ENCODE data around the gene TACR2. TPM values are rescaled to one million over a fixed set of nuclear protein-coding genes. Genes with fewer than 3 reads are reported as not detected.

TACR2 gene
- total RNA-seq, 2 donors from 2014 or later = not detected

DNA sequence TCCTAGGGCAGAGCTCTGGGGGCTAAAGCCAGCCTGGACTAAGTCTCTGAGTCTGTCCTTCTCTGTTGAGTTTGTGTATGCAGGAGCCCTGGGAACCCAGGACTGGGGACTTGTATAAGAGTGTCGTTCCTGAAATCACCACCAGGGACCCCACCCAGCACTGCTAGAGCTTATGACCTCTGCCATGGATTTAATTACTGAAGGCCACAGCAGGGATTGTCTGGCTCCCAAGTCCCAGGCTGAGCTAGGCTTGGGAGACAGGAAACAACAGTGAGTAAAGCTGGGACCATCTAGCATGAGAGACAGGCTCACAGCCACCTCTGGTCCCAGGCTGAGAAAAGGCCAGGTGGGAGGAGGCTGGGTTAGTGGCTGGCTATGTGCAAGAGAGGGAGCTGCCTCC, 33.1 kb upstream of the TACR2 start:
- H3K9me3 Mint-ChIP-seq = no peaks in the 10 kb centered on the region
- Histone ChIP-seq H3K4me3 (ENCODE audit: low read length) (no peak overlapping the region), H3K27me3 (ENCODE audit: control insufficient read depth, insufficient read depth, low read length, poor library complexity, severe bottlenecking) (peaks cover 27% of the 10 kb centered on the region), H3K9ac (ENCODE audit: extremely low read depth, low read length, poor library complexity, severe bottlenecking) (no peak overlapping the region), H3K36me3 (ENCODE audit: control insufficient read depth, insufficient read depth, low read length) (no peaks in the 10 kb centered on the region), H3K4me1 (ENCODE audit: control insufficient read depth, insufficient read depth, low read length) (no peaks in the 10 kb centered on the region), H3K27ac (ENCODE audit: low read depth, low read length) (no peak overlapping the region), H3K9me3 (ENCODE audit: control insufficient read depth, low read length) (no peaks in the 10 kb centered on the region)
- H3K27me3 Mint-ChIP-seq (ENCODE audit: insufficient read depth) = peaks cover 58% of the 10 kb centered on the region
- peak; percentile 91 for DNase-seq
- WGBS, 2 experiments (ENCODE audit: insufficient coverage in 1 of 2, insufficient read length in 1 of 2) = 0 to 4% methylated on average over 1 of the region's 1 CpG
- H3K4me3 Mint-ChIP-seq = no peak overlapping the region
- TF ChIP-seq, protein P1, sequence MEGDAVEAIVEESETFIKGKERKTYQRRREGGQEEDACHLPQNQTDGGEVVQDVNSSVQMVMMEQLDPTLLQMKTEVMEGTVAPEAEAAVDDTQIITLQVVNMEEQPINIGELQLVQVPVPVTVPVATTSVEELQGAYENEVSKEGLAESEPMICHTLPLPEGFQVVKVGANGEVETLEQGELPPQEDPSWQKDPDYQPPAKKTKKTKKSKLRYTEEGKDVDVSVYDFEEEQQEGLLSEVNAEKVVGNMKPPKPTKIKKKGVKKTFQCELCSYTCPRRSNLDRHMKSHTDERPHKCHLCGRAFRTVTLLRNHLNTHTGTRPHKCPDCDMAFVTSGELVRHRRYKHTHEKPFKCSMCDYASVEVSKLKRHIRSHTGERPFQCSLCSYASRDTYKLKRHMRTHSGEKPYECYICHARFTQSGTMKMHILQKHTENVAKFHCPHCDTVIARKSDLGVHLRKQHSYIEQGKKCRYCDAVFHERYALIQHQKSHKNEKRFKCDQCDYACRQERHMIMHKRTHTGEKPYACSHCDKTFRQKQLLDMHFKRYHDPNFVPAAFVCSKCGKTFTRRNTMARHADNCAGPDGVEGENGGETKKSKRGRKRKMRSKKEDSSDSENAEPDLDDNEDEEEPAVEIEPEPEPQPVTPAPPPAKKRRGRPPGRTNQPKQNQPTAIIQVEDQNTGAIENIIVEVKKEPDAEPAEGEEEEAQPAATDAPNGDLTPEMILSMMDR (conservative IDR thresholded peaks at IDR 0.05) = peak; percentile 79
- peaks cover 13% of the 10 kb centered on the region for H3K4me1 Mint-ChIP-seq
- H3K27ac Mint-ChIP-seq = peak overlapping the region; percentile 78
- peaks cover 2% of the 10 kb centered on the region for H3K36me3 Mint-ChIP-seq (ENCODE audit: low read depth)

DNA sequence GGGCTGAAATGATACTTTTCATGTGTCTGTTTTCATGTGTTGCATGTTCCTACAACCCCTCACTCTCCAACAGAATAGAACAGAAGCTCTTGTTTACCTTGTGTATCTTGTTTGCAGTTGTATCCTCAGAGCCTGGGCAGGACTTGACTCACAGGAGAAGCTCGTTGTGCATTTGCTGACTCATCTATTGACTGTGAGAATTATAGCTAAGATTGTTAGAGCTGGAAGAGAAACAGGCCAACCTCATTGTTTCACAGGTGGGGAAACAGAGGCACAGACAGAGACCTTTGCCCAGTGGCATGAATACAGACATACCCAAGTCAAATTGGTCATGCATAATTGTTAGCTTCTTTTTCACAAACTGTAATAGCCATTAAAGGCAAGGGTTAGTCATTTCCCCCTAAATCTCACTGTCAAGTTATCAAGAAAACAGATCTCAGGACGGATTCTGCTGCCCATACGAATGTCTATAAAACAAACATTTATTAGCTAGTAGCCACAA, 30.0 kb upstream of the TACR2 start:
- H3K9me3 Mint-ChIP-seq = peaks cover 2% of the 10 kb centered on the region
- TF ChIP-seq, protein P1 (conservative IDR thresholded peaks at IDR 0.05) = no peak
- Histone ChIP-seq H3K4me1 (ENCODE audit: control insufficient read depth, insufficient read depth, low read length) (no peaks in the 10 kb centered on the region), H3K36me3 (ENCODE audit: control insufficient read depth, insufficient read depth, low read length) (no peaks in the 10 kb centered on the region), H3K9me3 (ENCODE audit: control insufficient read depth, low read length) (no peaks in the 10 kb centered on the region), H3K27me3 (ENCODE audit: control insufficient read depth, insufficient read depth, low read length, poor library complexity, severe bottlenecking) (peaks cover 2% of the 10 kb centered on the region), H3K9ac (ENCODE audit: extremely low read depth, low read length, poor library complexity, severe bottlenecking) (no peak overlapping the region), H3K4me3 (ENCODE audit: low read length) (no peak overlapping the region), H3K27ac (ENCODE audit: low read depth, low read length) (no peak overlapping the region)
- DNase-seq = no peak
- 71 to 81% methylated on average over 3 of the region's 3 CpGs for WGBS, 2 experiments (ENCODE audit: insufficient coverage in 1 of 2, insufficient read length in 1 of 2)
- H3K27ac Mint-ChIP-seq = no peak overlapping the region
- no peak overlapping the region for H3K4me3 Mint-ChIP-seq
- peaks cover 45% of the 10 kb centered on the region for H3K27me3 Mint-ChIP-seq (ENCODE audit: insufficient read depth)
- no peaks in the 10 kb centered on the region for H3K36me3 Mint-ChIP-seq (ENCODE audit: low read depth)
- H3K4me1 Mint-ChIP-seq = peaks cover 13% of the 10 kb centered on the region

- H3K4me1 ChIP-seq (ENCODE audit: control insufficient read depth, insufficient read depth, low read length) = no peaks in the 10 kb centered on the region
- no peak overlapping the region for H3K4me3 ChIP-seq (ENCODE audit: low read length)
- H3K27me3 Mint-ChIP-seq (ENCODE audit: insufficient read depth) = peaks cover 45% of the 10 kb centered on the region
- TF ChIP-seq, protein P1 (conservative IDR thresholded peaks at IDR 0.05) = no peak
- H3K36me3 Mint-ChIP-seq (ENCODE audit: low read depth) = no peaks in the 10 kb centered on the region
- H3K4me1 Mint-ChIP-seq = peaks cover 13% of the 10 kb centered on the region
- H3K27ac Mint-ChIP-seq = no peak overlapping the region
- no peak overlapping the region for H3K9ac ChIP-seq (ENCODE audit: extremely low read depth, low read length, poor library complexity, severe bottlenecking)
- no peaks in the 10 kb centered on the region for H3K27me3 ChIP-seq (ENCODE audit: control insufficient read depth, insufficient read depth, low read length, poor library complexity, severe bottlenecking)
- H3K27ac ChIP-seq (ENCODE audit: low read depth, low read length) = no peak overlapping the region
- H3K36me3 ChIP-seq (ENCODE audit: control insufficient read depth, insufficient read depth, low read length) = no peaks in the 10 kb centered on the region
- H3K9me3 Mint-ChIP-seq = peaks cover 2% of the 10 kb centered on the region
- no peaks in the 10 kb centered on the region for H3K9me3 ChIP-seq (ENCODE audit: control insufficient read depth, low read length)
- DNase-seq = no peak
- no peak overlapping the region for H3K4me3 Mint-ChIP-seq
Measured at GRCh38 chr10:69446229-69446628, 29.5 kb upstream of the TACR2 start.
